ENCODE data around the gene PHYHD1.

GRCh38 chr9:128885376-128885775, 35.4 kb upstream of the PHYHD1 start:
- TF ChIP-seq CTCF (IDR thresholded peaks at IDR 0.05) (no peak), POLR2A (IDR thresholded peaks at IDR 0.05; ENCODE audit: low read length) (no peak), RAD21 (conservative IDR thresholded peaks at IDR 0.05 in 1 of 2, IDR thresholded peaks at IDR 0.05 in 1 of 2) (no peak), TP53 (CRISPR knock-in tag; IDR thresholded peaks at IDR 0.05) (no peak), BHLHE40 (IDR thresholded peaks at IDR 0.05; ENCODE audit: low read depth, low read length) (no peak), CHD4 (IDR thresholded peaks at IDR 0.05; ENCODE audit: borderline replicate concordance) (no peak), ZFP36 (IDR thresholded peaks at IDR 0.05; ENCODE audit: borderline replicate concordance, partially characterized antibody) (no peak)
- TF ChIP-seq, protein P1, sequence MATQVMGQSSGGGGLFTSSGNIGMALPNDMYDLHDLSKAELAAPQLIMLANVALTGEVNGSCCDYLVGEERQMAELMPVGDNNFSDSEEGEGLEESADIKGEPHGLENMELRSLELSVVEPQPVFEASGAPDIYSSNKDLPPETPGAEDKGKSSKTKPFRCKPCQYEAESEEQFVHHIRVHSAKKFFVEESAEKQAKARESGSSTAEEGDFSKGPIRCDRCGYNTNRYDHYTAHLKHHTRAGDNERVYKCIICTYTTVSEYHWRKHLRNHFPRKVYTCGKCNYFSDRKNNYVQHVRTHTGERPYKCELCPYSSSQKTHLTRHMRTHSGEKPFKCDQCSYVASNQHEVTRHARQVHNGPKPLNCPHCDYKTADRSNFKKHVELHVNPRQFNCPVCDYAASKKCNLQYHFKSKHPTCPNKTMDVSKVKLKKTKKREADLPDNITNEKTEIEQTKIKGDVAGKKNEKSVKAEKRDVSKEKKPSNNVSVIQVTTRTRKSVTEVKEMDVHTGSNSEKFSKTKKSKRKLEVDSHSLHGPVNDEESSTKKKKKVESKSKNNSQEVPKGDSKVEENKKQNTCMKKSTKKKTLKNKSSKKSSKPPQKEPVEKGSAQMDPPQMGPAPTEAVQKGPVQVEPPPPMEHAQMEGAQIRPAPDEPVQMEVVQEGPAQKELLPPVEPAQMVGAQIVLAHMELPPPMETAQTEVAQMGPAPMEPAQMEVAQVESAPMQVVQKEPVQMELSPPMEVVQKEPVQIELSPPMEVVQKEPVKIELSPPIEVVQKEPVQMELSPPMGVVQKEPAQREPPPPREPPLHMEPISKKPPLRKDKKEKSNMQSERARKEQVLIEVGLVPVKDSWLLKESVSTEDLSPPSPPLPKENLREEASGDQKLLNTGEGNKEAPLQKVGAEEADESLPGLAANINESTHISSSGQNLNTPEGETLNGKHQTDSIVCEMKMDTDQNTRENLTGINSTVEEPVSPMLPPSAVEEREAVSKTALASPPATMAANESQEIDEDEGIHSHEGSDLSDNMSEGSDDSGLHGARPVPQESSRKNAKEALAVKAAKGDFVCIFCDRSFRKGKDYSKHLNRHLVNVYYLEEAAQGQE (IDR thresholded peaks at IDR 0.05), result no peak
- TF ChIP-seq, protein P2, sequence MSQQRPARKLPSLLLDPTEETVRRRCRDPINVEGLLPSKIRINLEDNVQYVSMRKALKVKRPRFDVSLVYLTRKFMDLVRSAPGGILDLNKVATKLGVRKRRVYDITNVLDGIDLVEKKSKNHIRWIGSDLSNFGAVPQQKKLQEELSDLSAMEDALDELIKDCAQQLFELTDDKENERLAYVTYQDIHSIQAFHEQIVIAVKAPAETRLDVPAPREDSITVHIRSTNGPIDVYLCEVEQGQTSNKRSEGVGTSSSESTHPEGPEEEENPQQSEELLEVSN (IDR thresholded peaks at IDR 0.05; ENCODE audit: borderline replicate concordance, low read depth), result no peak

Data from A549 (cell line).